ENCODE results near the gene AMIGO1. TPM values are rescaled to one million over a fixed set of nuclear protein-coding genes. Genes with fewer than 3 reads are reported as not detected.

The AMIGO1 gene
- total RNA-seq, 2 experiments from 2014 or later = 1.8 to 2.2 TPM

- Mint-ChIP-seq H3K36me3 (no peaks in the 10 kb centered on the region), H3K9me3 (no peaks in the 10 kb centered on the region), H3K4me3 (no peak overlapping the region), H3K4me1 (ENCODE audit: low read depth) (no peaks in the 10 kb centered on the region), H3K27me3 (no peaks in the 10 kb centered on the region), H3K27ac (no peak overlapping the region)
- CTCF ChIA-PET = interaction anchor here (2.0 to 4.1 kb wide), 3 partner anchors 15 to 23 kb away, joined by 10 to 26 read pairs (median 24); partner anchors contain the start of gene CYB561D1
- POLR2A ChIA-PET = no interaction called here
- no peak for DNase-seq
- intact Hi-C loops (cut with micrococcal nuclease) = no loop called here
Observed at GRCh38 chr1:109516872-109517271, 7.3 kb upstream of the AMIGO1 start.

DNA sequence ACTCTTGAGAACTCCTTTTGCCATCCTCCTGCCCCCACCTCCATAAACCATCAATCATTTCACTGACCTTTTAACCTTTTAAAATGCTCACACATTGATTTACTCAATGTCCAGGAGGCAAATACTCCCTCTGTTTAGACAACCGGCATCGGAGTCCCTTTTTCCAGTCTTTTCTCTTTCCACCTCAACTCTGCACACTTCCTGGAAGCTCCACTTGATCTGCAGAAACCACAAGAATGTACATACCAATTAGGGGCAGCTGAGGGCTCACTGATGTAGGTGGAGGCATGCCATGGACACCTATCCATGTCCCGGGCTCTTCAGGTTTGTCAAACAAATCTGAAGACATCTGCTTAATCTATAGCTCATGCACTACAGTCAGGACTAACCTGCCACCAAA, 5.3 kb upstream of the AMIGO1 start:
- H3K4me3 Mint-ChIP-seq = no peak overlapping the region
- no peak for DNase-seq
- peaks cover 11% of the 10 kb centered on the region for H3K4me1 Mint-ChIP-seq (ENCODE audit: low read depth)
- H3K9me3 Mint-ChIP-seq = no peaks in the 10 kb centered on the region
- no peaks in the 10 kb centered on the region for H3K36me3 Mint-ChIP-seq
- intact Hi-C loops (cut with micrococcal nuclease) = no loop called here
- no peak overlapping the region for H3K27ac Mint-ChIP-seq
- CTCF ChIA-PET = interaction anchor here (0.6 to 4.1 kb wide), 7 partner anchors 12 to 308 kb away, joined by 3 to 26 read pairs (median 5); partner anchors contain the start of gene CYB561D1
- H3K27me3 Mint-ChIP-seq = no peaks in the 10 kb centered on the region
- POLR2A ChIA-PET = no interaction called here

DNA sequence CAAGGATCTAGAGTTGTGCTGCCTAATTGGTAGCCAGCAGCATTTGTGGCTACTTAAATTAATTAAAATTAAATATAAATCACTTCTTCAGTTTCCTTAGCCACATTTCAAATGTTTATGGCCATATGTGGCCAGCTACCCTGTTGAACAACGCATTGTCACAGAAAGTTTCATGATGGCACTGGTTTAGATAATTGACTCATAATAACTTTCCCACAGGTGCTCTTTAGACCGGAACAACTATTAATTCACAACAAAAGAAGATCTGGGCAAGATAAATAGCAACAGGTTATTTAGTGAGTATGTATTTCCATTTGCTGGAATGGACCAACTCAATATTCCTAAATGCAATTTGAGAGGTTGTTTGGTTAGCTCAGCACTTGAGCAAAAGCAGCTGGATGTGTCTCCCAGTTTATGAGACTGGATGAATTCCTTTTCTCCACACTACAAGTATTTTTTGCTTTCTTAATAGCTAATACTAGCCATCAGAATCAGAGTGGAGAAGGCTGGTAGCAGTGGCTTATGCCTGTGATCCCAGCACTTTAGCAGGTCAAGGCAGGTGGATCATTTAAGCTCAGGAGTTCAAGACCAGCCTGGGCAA, 3.7 kb upstream of the AMIGO1 start:
- Mint-ChIP-seq H3K4me1 (ENCODE audit: low read depth) (peaks cover 22% of the 10 kb centered on the region), H3K27me3 (no peaks in the 10 kb centered on the region), H3K36me3 (no peaks in the 10 kb centered on the region), H3K9me3 (no peaks in the 10 kb centered on the region), H3K4me3 (no peak overlapping the region), H3K27ac (no peak overlapping the region)
- intact Hi-C loops (cut with micrococcal nuclease) = no loop called here
- DNase-seq = no peak
- POLR2A ChIA-PET = interaction anchor here (0.7 kb wide), 1 partner anchor 156 kb away, joined by 3 read pairs; no protein-coding TSS in a partner anchor
- CTCF ChIA-PET = interaction anchor here (1.2 to 24.2 kb wide), 3 partner anchors 10 to 22 kb away, joined by 6 to 437 read pairs (median 13); partner anchors contain the start of genes ATXN7L2 and CYB561D1

GRCh38 chr1:109508873-109509175, 703 bp downstream of the AMIGO1 start:
- Mint-ChIP-seq H3K4me1 (ENCODE audit: low read depth) (peaks cover 60% of the 10 kb centered on the region), H3K9me3 (no peaks in the 10 kb centered on the region), H3K4me3 (peak overlapping the region; percentile 82), H3K27me3 (no peaks in the 10 kb centered on the region), H3K27ac (peak overlapping the region; percentile 36), H3K36me3 (no peaks in the 10 kb centered on the region)
- ChIA-PET CTCF (interaction anchor here (1.4 to 31.5 kb wide), 4 partner anchors 18 to 41 kb away, joined by 3 to 1096 read pairs (median 221); partner anchors contain the start of genes ATXN7L2, CYB561D1, GNAI3 and GPR61), POLR2A (interaction anchor here (0.6 to 3.6 kb wide), 3 partner anchors 11 to 39 kb away, joined by 3 to 15 read pairs (median 11); partner anchors contain the start of gene CYB561D1)
- intact Hi-C loops (cut with micrococcal nuclease) = loop anchor here (2.0 kb wide), 1 partner anchor 24 kb away; no protein-coding TSS in a partner anchor
- no peak for DNase-seq

DNA sequence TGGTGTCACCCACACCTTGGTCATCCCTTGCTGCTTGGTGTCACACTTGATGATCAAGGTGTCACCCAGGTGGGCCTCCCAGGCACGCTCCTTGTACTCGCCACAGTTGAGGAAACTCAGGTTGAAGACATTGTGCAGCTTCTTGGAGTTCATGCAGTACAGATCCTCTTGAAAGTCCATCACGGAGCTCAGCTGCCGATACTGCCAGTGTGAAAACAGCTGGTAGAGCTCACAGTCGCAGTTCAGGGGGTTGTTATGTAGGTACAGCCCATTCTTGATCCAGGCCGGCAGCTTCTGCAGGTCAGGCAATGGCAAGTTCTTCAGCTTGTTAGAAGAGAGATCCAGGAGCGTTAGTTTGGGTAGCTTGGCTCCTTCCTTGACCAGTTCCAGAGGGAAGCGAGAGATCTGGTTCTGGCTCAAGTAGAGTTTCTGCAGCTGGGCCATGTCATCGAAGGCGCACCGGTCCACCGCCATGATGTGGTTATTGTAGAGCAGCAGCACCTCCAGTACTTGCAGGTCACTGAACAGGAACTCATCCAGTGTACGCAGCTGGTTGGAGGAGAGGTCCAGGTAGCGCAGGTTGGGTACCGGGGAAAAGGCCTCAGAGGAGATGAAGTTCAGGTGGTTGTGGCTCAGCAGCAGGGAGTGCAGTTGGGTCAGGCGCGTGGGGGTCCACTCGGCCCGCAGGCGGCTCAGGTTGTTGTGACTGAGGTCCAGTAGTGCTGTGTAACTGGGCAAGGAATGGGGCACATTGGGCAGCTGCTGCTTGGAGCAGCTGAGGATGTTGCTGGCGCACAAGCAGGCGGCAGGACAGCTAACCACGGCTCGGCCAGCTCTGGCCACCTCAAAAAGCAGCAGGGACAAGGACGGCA, 1.3 kb downstream of the AMIGO1 start:
- H3K27ac Mint-ChIP-seq = no peak overlapping the region
- intact Hi-C loops (cut with micrococcal nuclease) = loop anchor here (2.0 kb wide), 1 partner anchor 23 kb away; no protein-coding TSS in a partner anchor
- no peaks in the 10 kb centered on the region for H3K27me3 Mint-ChIP-seq
- peak overlapping the region; percentile 82 for H3K4me3 Mint-ChIP-seq
- peaks cover 63% of the 10 kb centered on the region for H3K4me1 Mint-ChIP-seq (ENCODE audit: low read depth)
- ChIA-PET CTCF (interaction anchor here (0.5 to 31.5 kb wide), 6 partner anchors 17 to 1139 kb away, joined by 3 to 1096 read pairs (median 4); partner anchors contain the start of genes ATXN7L2, CYB561D1, GNAI3 and GPR61), POLR2A (interaction anchor here (0.6 to 3.6 kb wide), 3 partner anchors 10 to 39 kb away, joined by 3 to 15 read pairs (median 11); partner anchors contain the start of gene CYB561D1)
- DNase-seq = no peak
- H3K9me3 Mint-ChIP-seq = no peaks in the 10 kb centered on the region
- no peaks in the 10 kb centered on the region for H3K36me3 Mint-ChIP-seq

DNA sequence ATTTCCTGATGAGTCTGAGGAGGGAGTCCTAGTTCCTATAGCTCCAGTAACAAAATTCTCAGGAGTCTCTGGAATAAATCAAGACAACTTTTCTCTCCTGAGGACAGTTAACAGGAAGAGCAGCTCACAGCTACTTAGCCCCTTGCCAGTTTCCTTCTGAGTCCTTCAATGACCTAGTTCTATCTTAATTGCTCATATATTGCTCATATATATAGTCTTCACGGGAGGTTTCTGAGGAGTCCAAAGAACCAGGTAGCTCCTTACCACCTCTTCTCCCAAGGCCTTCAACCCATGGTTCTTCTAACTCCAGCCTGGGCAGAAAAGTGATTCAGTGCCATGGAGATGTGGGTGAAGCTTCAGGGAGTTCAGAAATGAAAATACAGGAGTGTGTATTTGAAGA, 4.6 kb downstream of the AMIGO1 start:
- DNase-seq = no peak
- Mint-ChIP-seq H3K36me3 (peaks cover 2% of the 10 kb centered on the region), H3K9me3 (no peaks in the 10 kb centered on the region), H3K27ac (peak overlapping the region; percentile 60), H3K4me3 (no peak overlapping the region), H3K27me3 (no peaks in the 10 kb centered on the region), H3K4me1 (ENCODE audit: low read depth) (peaks cover 87% of the 10 kb centered on the region)
- ChIA-PET POLR2A (interaction anchor here (1.0 to 1.5 kb wide), 4 partner anchors 10 to 43 kb away, joined by 3 to 5 read pairs (median 4); partner anchors contain the start of genes ATXN7L2 and GNAI3), CTCF (interaction anchor here (1.0 to 31.5 kb wide), 6 partner anchors 14 to 393 kb away, joined by 3 to 1096 read pairs (median 8); partner anchors contain the start of genes ATXN7L2, CYB561D1, GPR61 and PSMA5)
- intact Hi-C loops (cut with micrococcal nuclease) = loop anchor here (5.0 kb wide), 1 partner anchor 117 kb away; no protein-coding TSS in a partner anchor

GRCh38 chr1:109503935-109504334, 5.6 kb downstream of the AMIGO1 start:
- ChIA-PET CTCF (interaction anchor here (1.0 to 31.5 kb wide), 4 partner anchors 13 to 127 kb away, joined by 3 to 1096 read pairs (median 223); partner anchors contain the start of genes ATXN7L2, CYB561D1, GPR61 and PSMA5), POLR2A (interaction anchor here (2.8 kb wide), 1 partner anchor 20 kb away, joined by 11 read pairs; the partner anchor contains the start of gene ATXN7L2)
- Mint-ChIP-seq H3K4me1 (ENCODE audit: low read depth) (peaks cover 90% of the 10 kb centered on the region), H3K27ac (peak overlapping the region; percentile 67), H3K27me3 (no peaks in the 10 kb centered on the region), H3K4me3 (no peak overlapping the region), H3K36me3 (peaks cover 4% of the 10 kb centered on the region), H3K9me3 (no peaks in the 10 kb centered on the region)
- DNase-seq = no peak
- intact Hi-C loops (cut with micrococcal nuclease) = loop anchor here (5.0 kb wide), 1 partner anchor 118 kb away; no protein-coding TSS in a partner anchor

GRCh38 chr1:109502364-109502851, 7.1 kb downstream of the AMIGO1 start:
- ChIA-PET CTCF (interaction anchor here (0.9 to 31.5 kb wide), 6 partner anchors 11 to 138 kb away, joined by 3 to 1096 read pairs (median 8); partner anchors contain the start of genes ATXN7L2, CYB561D1, GPR61 and PSMA5), POLR2A (interaction anchor here (2.8 kb wide), 1 partner anchor 18 kb away, joined by 11 read pairs; the partner anchor contains the start of gene ATXN7L2)
- Mint-ChIP-seq H3K27me3 (no peaks in the 10 kb centered on the region), H3K27ac (peak overlapping the region; percentile 78), H3K36me3 (peaks cover 4% of the 10 kb centered on the region), H3K4me1 (ENCODE audit: low read depth) (peaks cover 90% of the 10 kb centered on the region), H3K9me3 (no peaks in the 10 kb centered on the region), H3K4me3 (peak overlapping the region; percentile 5)
- intact Hi-C loops (cut with micrococcal nuclease) = loop anchor here (5.0 kb wide), 1 partner anchor 120 kb away; no protein-coding TSS in a partner anchor
- peak; percentile 55 for DNase-seq

DNA sequence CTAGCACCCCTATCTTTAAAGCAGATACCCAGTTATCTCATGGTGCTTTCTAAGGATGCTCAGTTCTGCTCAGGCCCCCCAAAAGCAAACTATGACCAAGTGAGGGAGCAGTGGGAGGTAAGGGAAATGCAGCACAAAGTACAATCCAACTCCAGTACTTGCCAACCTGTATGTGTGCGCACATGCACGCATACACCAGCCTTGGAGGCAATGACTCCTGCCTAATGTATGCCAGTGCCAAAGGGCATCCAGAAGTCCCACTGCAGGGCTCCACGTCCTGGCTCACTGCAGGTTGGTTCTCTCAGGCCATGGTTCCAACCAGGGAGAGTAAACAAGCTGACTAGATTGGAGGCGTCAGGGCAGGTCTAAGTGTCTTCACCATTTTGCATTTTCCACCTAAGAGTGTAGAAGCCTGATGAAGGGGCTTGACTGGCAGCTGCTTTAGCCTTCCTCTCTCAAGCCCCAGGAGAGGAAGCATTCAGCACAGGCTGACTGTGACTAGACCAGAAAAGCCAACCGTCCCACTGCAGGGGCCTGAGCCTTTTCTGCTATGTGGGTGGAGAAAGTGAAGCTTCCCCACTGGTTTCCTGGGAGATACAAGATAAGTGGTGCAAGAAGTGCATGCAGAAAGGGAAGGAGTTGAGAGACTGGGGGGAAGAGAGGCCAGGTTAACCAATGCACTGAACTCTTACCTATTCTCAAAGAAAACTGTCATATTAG, 7.7 kb downstream of the AMIGO1 start:
- DNase-seq = no peak
- Mint-ChIP-seq H3K27ac (peak overlapping the region; percentile 70), H3K36me3 (peaks cover 4% of the 10 kb centered on the region), H3K4me3 (no peak overlapping the region), H3K9me3 (no peaks in the 10 kb centered on the region), H3K27me3 (no peaks in the 10 kb centered on the region), H3K4me1 (ENCODE audit: low read depth) (peaks cover 88% of the 10 kb centered on the region)
- POLR2A ChIA-PET = interaction anchor here (2.8 kb wide), 1 partner anchor 17 kb away, joined by 11 read pairs; the partner anchor contains the start of gene ATXN7L2
- intact Hi-C loops (cut with micrococcal nuclease) = loop anchor here (5.0 kb wide), 1 partner anchor 120 kb away; no protein-coding TSS in a partner anchor
- CTCF ChIA-PET = interaction anchor here (1.6 to 31.5 kb wide), 6 partner anchors 0 to 138 kb away, joined by 4 to 1096 read pairs (median 223); partner anchors contain the start of genes AMIGO1, ATXN7L2, CYB561D1 and GPR61

- POLR2A ChIA-PET = interaction anchor here (2.8 kb wide), 1 partner anchor 17 kb away, joined by 11 read pairs; the partner anchor contains the start of gene ATXN7L2
- Mint-ChIP-seq H3K36me3 (peaks cover 9% of the 10 kb centered on the region), H3K9me3 (no peaks in the 10 kb centered on the region), H3K27ac (peak overlapping the region; percentile 54), H3K4me1 (ENCODE audit: low read depth) (peaks cover 88% of the 10 kb centered on the region), H3K27me3 (no peaks in the 10 kb centered on the region), H3K4me3 (no peak overlapping the region)
- intact Hi-C loops (cut with micrococcal nuclease) = loop anchor here (1.0 to 5.0 kb wide), 2 partner anchors 31 to 121 kb away; no protein-coding TSS in a partner anchor
- no peak for DNase-seq
- CTCF ChIA-PET = interaction anchor here (0.6 to 31.5 kb wide), 6 partner anchors 1 to 249 kb away, joined by 3 to 1096 read pairs (median 232); partner anchors contain the start of genes AMIGO1, ATXN7L2, CYB561D1 and GPR61
Observed at GRCh38 chr1:109500941-109501381, 8.6 kb downstream of the AMIGO1 start.
